K562 (cell line): ENCODE results near the gene ULK1. TPM values are rescaled to one million over a fixed set of nuclear protein-coding genes. Genes with fewer than 3 reads are reported as not detected.

Experiments
- ATAC-seq: fragments of 200-7000 bp; cut with Tn5 transposase; 3 replicates; pipeline ENCODE4 v1.9.1; 2020; ENCODE audit warnings: moderate library complexity
- BruUV-seq: library from RNA; stranded (reverse); fragments of 400-500 nt; replicated peaks from 2 replicates; lab custom pipeline; 2021; lab: Mats Ljungman, UMichigan
- CTCF ChIA-PET: fragments of 300-600 bp; formaldehyde crosslinking; extraction: SDS; loops from one replicate; lab custom pipeline; 2021; ENCODE audit warnings: low intra/inter-chr PET ratio; lab: Yijun Ruan, JAX
- POLR2A ChIA-PET: fragments of 300-600, 350-650 bp; sonication (Branson Sonifier 250); formaldehyde crosslinking; extraction: SDS; loops from one replicate; lab custom pipeline; 2021; ENCODE audit warnings: antibody characterized with exemption, inconsistent platforms; lab: Yijun Ruan, JAX
- DNase-seq, 4 experiments: peaks; one replicate each; pipeline versions ENCODE4 v3.0.0 to v3.0.0-alpha.2; 2011 to 2018; ENCODE audit warnings: low spot score in 3 of 4, mixed read lengths in 3 of 4; ENCODE audit errors: extremely low read depth in 1 of 4
- FAIRE-seq: peaks from 2 replicates; lab custom pipeline; 2011; peaks lifted over from hg19 to GRCh38; lab: Jason Lieb, UNC
- H2AFZ ChIP-seq: 2 replicates; pipeline ENCODE4 v1.6.0; 2011; ENCODE audit warnings: low read depth, low read length, control low read depth, inconsistent platforms
- H3K27ac ChIP-seq: fragments of 200-600 bp; 3 replicates; pipeline ENCODE4 v1.8.0; 2011; ENCODE audit warnings: low read depth, mild to moderate bottlenecking, control low read depth, inconsistent platforms, low read length, moderate library complexity, mixed read lengths; ENCODE audit errors: extremely low read depth
- H3K27me3 ChIP-seq, 2 experiments: fragments of 300-600 bp in 1 of 2; 2 replicates in 1 of 2; 3 replicates in 1 of 2; pipeline versions ENCODE4 v1.6.0 to v1.8.0; 2011; ENCODE audit warnings: inconsistent platforms in 2 of 2, low read length in 2 of 2, mild to moderate bottlenecking in 1 of 2, mixed read lengths in 1 of 2, moderate library complexity in 1 of 2; ENCODE audit not compliant: control insufficient read depth in 2 of 2, insufficient read depth in 2 of 2
- H3K36me3 ChIP-seq: fragments of 300-600 bp; 3 replicates; pipeline ENCODE4 v1.8.0; 2011; ENCODE audit warnings: mild to moderate bottlenecking, low read length, inconsistent platforms; ENCODE audit not compliant: control insufficient read depth, insufficient read depth
- H3K4me1 ChIP-seq, 2 experiments: fragments of 200-600 bp in 1 of 2; replicated peaks in 1 of 2; 2 replicates in 1 of 2; 3 replicates in 1 of 2; pipeline versions ENCODE4 v1.5.1 to v1.8.0; 2011; ENCODE audit warnings: inconsistent platforms in 2 of 2, low read length in 2 of 2, mild to moderate bottlenecking in 1 of 2, mixed read lengths in 1 of 2, moderate library complexity in 1 of 2; ENCODE audit not compliant: control insufficient read depth in 2 of 2, insufficient read depth in 2 of 2
- H3K4me2 ChIP-seq: 2 replicates; pipeline ENCODE4 v1.6.1; 2011; ENCODE audit warnings: low read length, control low read depth, inconsistent platforms, mixed read lengths; ENCODE audit not compliant: insufficient read depth
- H3K4me3 ChIP-seq: fragments of 200-600 bp; sonication (generic), shearing (Covaris generic); 2 replicates; pipeline ENCODE4 v1.5.1; 2016; ENCODE audit warnings: control low read depth, inconsistent platforms
- H3K79me2 ChIP-seq: fragments of 200-600 bp; 3 replicates; pipeline ENCODE4 v1.8.0; 2011; ENCODE audit warnings: low read length, inconsistent platforms; ENCODE audit not compliant: control insufficient read depth, insufficient read depth
- H3K9ac ChIP-seq, 2 experiments: 2 replicates each; pipeline versions ENCODE4 v1.6.0 to v1.6.1; 2011; ENCODE audit warnings: low read depth in 2 of 2, low read length in 2 of 2, control low read depth in 1 of 2, inconsistent platforms in 1 of 2, mild to moderate bottlenecking in 1 of 2, mixed read lengths in 1 of 2; ENCODE audit not compliant: insufficient read depth in 1 of 2
- H3K9me1 ChIP-seq: one replicate; pipeline ENCODE4 v1.6.0; 2011; ENCODE audit warnings: inconsistent platforms, mild to moderate bottlenecking, low read length, moderate library complexity; ENCODE audit not compliant: control insufficient read depth, insufficient read depth
- H3K9me3 ChIP-seq: replicated peaks from 2 replicates; pipeline ENCODE4 v1.5.1; 2011; ENCODE audit warnings: low read depth, low read length, inconsistent platforms; ENCODE audit not compliant: control insufficient read depth, insufficient read depth
- H4K20me1 ChIP-seq: replicated peaks from 2 replicates; pipeline ENCODE4 v1.6.1; 2011; ENCODE audit warnings: low read length, inconsistent platforms, mixed read lengths; ENCODE audit not compliant: control insufficient read depth, insufficient read depth
- CBFA2T3 ChIP-seq: fragments of 450-650 bp; IDR thresholded peaks from 2 replicates; pipeline ENCODE4 v1.6.1; 2017
- DACH1 ChIP-seq: fragments of 450-650 bp; IDR thresholded peaks from 2 replicates; pipeline ENCODE4 v1.6.1; 2018; ENCODE audit not compliant: partially characterized antibody
- GABPA ChIP-seq: fragments of 200-800 bp; sonication (Bioruptor generic); conservative IDR thresholded peaks from 2 replicates; pipeline ENCODE4 v1.6.1; 2016; ENCODE audit warnings: low read depth, missing genetic modification characterization, missing compliant biosample characterization
- HSF4 ChIP-seq: fragments of 250-450 bp; sonication (Bioruptor Pico); IDR thresholded peaks from 2 replicates; pipeline ENCODE4 v2.1.2; 2022; ENCODE audit warnings: mild to moderate bottlenecking, moderate library complexity, borderline replicate concordance
- KAT2B ChIP-seq: IDR thresholded peaks from one replicate; pipeline ENCODE4 v1.6.1; 2012; ENCODE audit warnings: low read depth, mild to moderate bottlenecking, control low read depth, inconsistent platforms, low read length, moderate library complexity
- NR1H2 ChIP-seq: sonication (generic); formaldehyde crosslinking; IDR thresholded peaks from 2 replicates; pipeline ENCODE4 v1.4.0; 2020; ENCODE audit warnings: mild to moderate bottlenecking, missing genetic modification reagents
- POLR2AphosphoS5 ChIP-seq: IDR thresholded peaks from 2 replicates; pipeline ENCODE4 v1.6.1; 2011; ENCODE audit warnings: mild to moderate bottlenecking, low read depth, low read length, moderate library complexity; ENCODE audit not compliant: control insufficient read depth, insufficient read depth
- SMAD4 ChIP-seq: fragments of 250-450 bp; sonication (Bioruptor Pico); conservative IDR thresholded peaks from 2 replicates; pipeline ENCODE4 v1.8.0; 2021; ENCODE audit warnings: inconsistent platforms, mild to moderate bottlenecking, moderate library complexity
- SMARCC2 ChIP-seq: fragments of 450-650 bp; IDR thresholded peaks from 2 replicates; pipeline ENCODE4 v1.6.1; 2017; ENCODE audit warnings: antibody characterized with exemption, moderate library complexity, mild to moderate bottlenecking, low read depth
- TBP ChIP-seq: optimal IDR thresholded peaks from 2 replicates; pipeline ENCODE3; 2011; ENCODE audit warnings: low read depth, low read length, improper control_type of control experiment
- ZNF232 ChIP-seq: sonication (generic); formaldehyde crosslinking; IDR thresholded peaks from 2 replicates; pipeline ENCODE4 v1.8.0; 2022; ENCODE audit warnings: mild to moderate bottlenecking, missing genetic modification reagents
- ZNF431 ChIP-seq: sonication (generic); formaldehyde crosslinking; IDR thresholded peaks from 2 replicates; pipeline ENCODE4 v1.8.0; 2022; ENCODE audit warnings: mild to moderate bottlenecking, missing genetic modification reagents
- ZNF583 ChIP-seq: fragments of 250-450 bp; sonication (Bioruptor Pico); IDR thresholded peaks from 2 replicates; pipeline ENCODE4 v1.4.0; 2020
- WGBS: fragments of 100-300 bp; shearing (Covaris generic); methylation state at CpG from one replicate; pipeline ENCODE4 v1.1.6; 2016; ENCODE audit warnings: low coverage, mixed read lengths; ENCODE audit not compliant: insufficient coverage; ENCODE audit errors: missing lambda C conversion rate; 5-methylcytosine and 5-hydroxymethylcytosine counted together
- in situ Hi-C: fragments of 300-500 bp; cut with MboI; formaldehyde crosslinking; loops from 4 replicates; pipeline ENCODE4 v1.15.0; 2018; ENCODE audit warnings: inconsistent platforms, mixed read lengths
- intact Hi-C: fragments of 100-400 bp; cut with micrococcal nuclease; formaldehyde crosslinking; loops from 2 replicates; pipeline ENCODE4 v1.14.2; 2022
- polyA plus RNA-seq, 8 experiments: library from polyadenylated mRNA; depleted of rRNA in 4 of 8; stranded (reverse) in 5 of 8; unstranded in 3 of 8; fragments of >200 nt; fragmentation: Nextera tagmentation in 2 of 8; fragmentation: Illumina TruSeq in 1 of 8; extraction: Ambion mirVana in 2 of 8; extraction: Trizol in 1 of 8; gene quantifications; 2 replicates each; pipeline versions ENCODE4 v1.2.1 to v1.2.3, GENCODE V29; 2011 to 2014; ENCODE audit warnings: inconsistent platforms in 1 of 8, missing spikeins in 1 of 8
- total RNA-seq, 7 experiments: library from RNA; depleted of rRNA in 6 of 7; stranded (reverse); fragments of >200 nt in 6 of 7; fragmentation: Illumina TruSeq in 2 of 7; extraction: Trizol in 2 of 7; gene quantifications; 2 replicates each; pipeline versions ENCODE4 v1.2.1 to v1.2.3, GENCODE V29; 2011 to 2021; ENCODE audit warnings: low replicate concordance in 1 of 7
- TF ChIP-seq, protein P1 (sequence below): fragments of 450-650 bp; formaldehyde crosslinking; IDR thresholded peaks from 2 replicates; pipeline ENCODE4 v1.4.0; 2020; ENCODE audit warnings: mild to moderate bottlenecking

The ULK1 gene
- total and polyA plus RNA-seq, 9 of the 15 experiments (the other 6 are each of a cell fraction or from before 2014, with no cell fraction given): 0.15 to 29.4 (median 2.5) TPM

- TF ChIP-seq ZNF431 (CRISPR knock-in tag) (0 out of 2 replicates have a peak, but pooled peaks have one; percentile 17), HSF4 (no peak), TBP (peak; percentile 41), CBFA2T3 (peak; percentile 18; the same call in 1 of the 2 replicates), ZNF583 (CRISPR knock-in tag) (no peak), NR1H2 (CRISPR knock-in tag) (no peak), SMAD4 (CRISPR knock-in tag) (peak; percentile 85), SMARCC2 (no peak; the same call in 1 of the 2 replicates), POLR2AphosphoS5 (peak; percentile 43; the same call in 1 of the 2 replicates)
- TF ChIP-seq, all 486 proteins: peak for 104
Observed at GRCh38 chr12:131896080-131896810, 1.8 kb downstream of the ULK1 start (continued).

DNA sequence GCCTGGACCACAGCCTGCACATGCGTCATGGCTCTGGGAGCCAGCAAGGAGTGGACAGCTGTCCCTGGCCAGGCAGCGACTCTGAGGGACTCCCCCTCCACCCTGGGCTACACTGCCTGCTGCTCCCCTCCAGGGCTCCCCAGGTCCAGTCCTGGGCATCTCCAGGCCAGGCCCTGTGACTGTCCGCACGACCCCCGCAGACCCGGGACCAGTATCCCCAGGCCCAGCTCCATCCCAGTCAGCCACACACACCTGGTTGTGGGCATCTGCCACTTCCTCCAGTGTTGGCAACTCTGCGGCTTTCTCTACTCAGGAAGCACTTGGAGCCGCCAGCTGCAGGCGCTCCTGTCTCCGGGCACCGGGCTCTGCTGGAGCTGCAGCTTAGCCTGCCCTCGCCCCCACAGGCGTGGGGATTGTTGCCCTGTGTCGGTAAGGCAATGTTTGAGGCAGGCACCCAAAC lies 2.4 kb downstream of the ULK1 start:
- POLR2A ChIA-PET: interaction anchor here (0.6 to 1.5 kb wide), 7 partner anchors 11 to 421 kb away, joined by 3 to 6 read pairs (median 3); no protein-coding TSS in a partner anchor
- 89% methylated on average over 14 of the region's 14 CpGs for WGBS
- in situ Hi-C loops: no loop called here
- no peaks in the 10 kb centered on the region for H3K9me1 ChIP-seq
- no peaks in the 10 kb centered on the region for H3K9me3 ChIP-seq
- no peak overlapping the region; the same call in 1 of the 2 replicates for H2AFZ ChIP-seq
- FAIRE-seq (no peak), ATAC-seq (no peak), DNase-seq (no peak)
- peak overlapping the region; percentile 78 to 90 for H3K9ac ChIP-seq
- H3K36me3 ChIP-seq: peaks cover 8% of the 10 kb centered on the region; the same call in 1 of the 3 replicates
- intact Hi-C loops: no loop called here
- peak overlapping the region; percentile 75 for H3K4me2 ChIP-seq
- BruUV-seq: no TSS peak
- peaks cover 4 to 47% of the 10 kb centered on the region in 2 experiments; a peak in 4 of 5 replicates for H3K4me1 ChIP-seq
- peak overlapping the region; percentile 53 for H3K4me3 ChIP-seq
- H4K20me1 ChIP-seq: peaks cover under 1% of the 10 kb centered on the region; the same call in 1 of the 2 replicates
- CTCF ChIA-PET: no interaction called here
- H3K79me2 ChIP-seq: peaks cover 16% of the 10 kb centered on the region
- H3K27ac ChIP-seq: peak overlapping the region; percentile 86
- no peaks in the 10 kb centered on the region for H3K27me3 ChIP-seq
- TF ChIP-seq GABPA (tag) (no peak), ZNF232 (no peak), KAT2B (no peak), DACH1 (no peak)
- TF ChIP-seq, protein P1, sequence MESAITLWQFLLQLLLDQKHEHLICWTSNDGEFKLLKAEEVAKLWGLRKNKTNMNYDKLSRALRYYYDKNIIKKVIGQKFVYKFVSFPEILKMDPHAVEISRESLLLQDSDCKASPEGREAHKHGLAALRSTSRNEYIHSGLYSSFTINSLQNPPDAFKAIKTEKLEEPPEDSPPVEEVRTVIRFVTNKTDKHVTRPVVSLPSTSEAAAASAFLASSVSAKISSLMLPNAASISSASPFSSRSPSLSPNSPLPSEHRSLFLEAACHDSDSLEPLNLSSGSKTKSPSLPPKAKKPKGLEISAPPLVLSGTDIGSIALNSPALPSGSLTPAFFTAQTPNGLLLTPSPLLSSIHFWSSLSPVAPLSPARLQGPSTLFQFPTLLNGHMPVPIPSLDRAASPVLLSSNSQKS (CRISPR knock-in tag): no peak
